ENCODE measurements around the gene MAD1L1.

GRCh38 chr7:1777122-1777521, 455.6 kb downstream of the MAD1L1 start:
- TF ChIP-seq CTCF (IDR thresholded peaks at IDR 0.05; ENCODE audit: low read depth, low read length, poor library complexity, severe bottlenecking), result no peak
- no peak for TF ChIP-seq EZH2phosphoT487 (IDR thresholded peaks at IDR 0.05; ENCODE audit: borderline replicate concordance, low read length)
